Measurements from ENCODE around the gene MCTP2. TPM values are rescaled to one million over a fixed set of nuclear protein-coding genes. Genes with fewer than 3 reads are reported as not detected.

MCTP2 gene
- total and polyA plus RNA-seq, 2 of the 13 experiments (the other 11 are each of a cell fraction or from before 2014, with no cell fraction given) = 5.1 to 8.6 TPM

DNA sequence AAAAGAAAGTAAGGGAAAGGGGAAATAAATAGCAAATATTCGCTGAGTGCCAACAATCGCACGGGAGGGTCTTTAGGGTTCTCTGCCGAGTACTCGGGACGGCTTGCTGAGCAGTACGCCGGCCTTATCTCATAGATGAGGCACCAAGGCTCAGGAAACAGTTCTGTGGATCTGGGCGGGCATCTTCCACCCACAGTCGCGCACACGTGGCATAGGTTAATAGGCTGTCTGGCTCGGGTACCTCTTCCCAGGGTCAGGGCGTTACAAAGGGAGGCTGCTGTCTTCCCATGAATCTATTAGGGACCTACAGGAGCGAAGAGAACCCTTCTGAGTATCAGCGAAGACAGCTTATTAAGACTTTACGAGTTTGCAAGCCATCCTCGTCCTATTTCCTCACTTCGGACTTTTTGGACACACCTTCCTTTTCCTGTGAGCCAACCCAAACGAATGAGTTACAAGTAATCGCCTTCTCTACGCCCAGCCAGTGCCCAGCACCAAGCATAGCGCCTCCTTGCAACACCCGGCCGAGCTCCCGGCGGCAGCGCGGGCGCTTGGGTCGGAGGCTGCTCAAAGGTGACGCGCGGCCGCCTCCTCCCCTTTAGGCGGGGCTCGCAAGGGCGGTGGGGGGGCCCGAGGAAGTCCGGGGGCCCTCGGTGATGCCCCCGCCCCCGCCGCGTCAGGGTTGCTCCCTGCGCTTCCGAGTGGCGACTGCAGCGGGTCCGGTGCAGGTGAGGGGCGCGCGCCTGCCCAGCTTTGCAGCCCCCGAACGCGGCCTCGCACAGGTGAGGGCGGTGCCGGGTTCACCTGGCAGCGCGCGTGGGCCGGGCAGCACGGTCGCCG lies at the start of gene MCTP2 (continued):
- TF ChIP-seq, protein P1, sequence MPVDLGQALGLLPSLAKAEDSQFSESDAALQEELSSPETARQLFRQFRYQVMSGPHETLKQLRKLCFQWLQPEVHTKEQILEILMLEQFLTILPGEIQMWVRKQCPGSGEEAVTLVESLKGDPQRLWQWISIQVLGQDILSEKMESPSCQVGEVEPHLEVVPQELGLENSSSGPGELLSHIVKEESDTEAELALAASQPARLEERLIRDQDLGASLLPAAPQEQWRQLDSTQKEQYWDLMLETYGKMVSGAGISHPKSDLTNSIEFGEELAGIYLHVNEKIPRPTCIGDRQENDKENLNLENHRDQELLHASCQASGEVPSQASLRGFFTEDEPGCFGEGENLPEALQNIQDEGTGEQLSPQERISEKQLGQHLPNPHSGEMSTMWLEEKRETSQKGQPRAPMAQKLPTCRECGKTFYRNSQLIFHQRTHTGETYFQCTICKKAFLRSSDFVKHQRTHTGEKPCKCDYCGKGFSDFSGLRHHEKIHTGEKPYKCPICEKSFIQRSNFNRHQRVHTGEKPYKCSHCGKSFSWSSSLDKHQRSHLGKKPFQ (CRISPR knock-in tag; IDR thresholded peaks at IDR 0.05; ENCODE audit: insufficient replicate concordance) = no peak
- TF ChIP-seq ZNF496 (CRISPR knock-in tag; IDR thresholded peaks at IDR 0.05; ENCODE audit: insufficient replicate concordance) (no peak), SAFB2 (CRISPR knock-in tag; IDR thresholded peaks at IDR 0.05; ENCODE audit: borderline replicate concordance, low read depth) (no peak), EEA1 (CRISPR knock-in tag; IDR thresholded peaks at IDR 0.05; ENCODE audit: borderline replicate concordance) (no peak), ZFP37 (CRISPR knock-in tag; IDR thresholded peaks at IDR 0.05; ENCODE audit: borderline replicate concordance) (no peak), HOXD1 (CRISPR knock-in tag; IDR thresholded peaks at IDR 0.05) (no peak), FIP1L1 (IDR thresholded peaks at IDR 0.05; ENCODE audit: borderline replicate concordance, insufficient read depth, low read depth, low read length) (no peak), ZNF644 (CRISPR knock-in tag; IDR thresholded peaks at IDR 0.05; ENCODE audit: low read depth) (no peak), PHF21A (CRISPR knock-in tag; IDR thresholded peaks at IDR 0.05) (peak; percentile 66), ZNF441 (CRISPR knock-in tag; IDR thresholded peaks at IDR 0.05; ENCODE audit: borderline replicate concordance) (no peak), TMF1 (CRISPR knock-in tag; IDR thresholded peaks at IDR 0.05; ENCODE audit: low read depth) (no peak), PLRG1 (conservative IDR thresholded peaks at IDR 0.05) (no peak)
- TF ChIP-seq, protein P2, sequence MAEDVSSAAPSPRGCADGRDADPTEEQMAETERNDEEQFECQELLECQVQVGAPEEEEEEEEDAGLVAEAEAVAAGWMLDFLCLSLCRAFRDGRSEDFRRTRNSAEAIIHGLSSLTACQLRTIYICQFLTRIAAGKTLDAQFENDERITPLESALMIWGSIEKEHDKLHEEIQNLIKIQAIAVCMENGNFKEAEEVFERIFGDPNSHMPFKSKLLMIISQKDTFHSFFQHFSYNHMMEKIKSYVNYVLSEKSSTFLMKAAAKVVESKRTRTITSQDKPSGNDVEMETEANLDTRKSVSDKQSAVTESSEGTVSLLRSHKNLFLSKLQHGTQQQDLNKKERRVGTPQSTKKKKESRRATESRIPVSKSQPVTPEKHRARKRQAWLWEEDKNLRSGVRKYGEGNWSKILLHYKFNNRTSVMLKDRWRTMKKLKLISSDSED (CRISPR knock-in tag; IDR thresholded peaks at IDR 0.05) = no peak
- TF ChIP-seq, protein P3, sequence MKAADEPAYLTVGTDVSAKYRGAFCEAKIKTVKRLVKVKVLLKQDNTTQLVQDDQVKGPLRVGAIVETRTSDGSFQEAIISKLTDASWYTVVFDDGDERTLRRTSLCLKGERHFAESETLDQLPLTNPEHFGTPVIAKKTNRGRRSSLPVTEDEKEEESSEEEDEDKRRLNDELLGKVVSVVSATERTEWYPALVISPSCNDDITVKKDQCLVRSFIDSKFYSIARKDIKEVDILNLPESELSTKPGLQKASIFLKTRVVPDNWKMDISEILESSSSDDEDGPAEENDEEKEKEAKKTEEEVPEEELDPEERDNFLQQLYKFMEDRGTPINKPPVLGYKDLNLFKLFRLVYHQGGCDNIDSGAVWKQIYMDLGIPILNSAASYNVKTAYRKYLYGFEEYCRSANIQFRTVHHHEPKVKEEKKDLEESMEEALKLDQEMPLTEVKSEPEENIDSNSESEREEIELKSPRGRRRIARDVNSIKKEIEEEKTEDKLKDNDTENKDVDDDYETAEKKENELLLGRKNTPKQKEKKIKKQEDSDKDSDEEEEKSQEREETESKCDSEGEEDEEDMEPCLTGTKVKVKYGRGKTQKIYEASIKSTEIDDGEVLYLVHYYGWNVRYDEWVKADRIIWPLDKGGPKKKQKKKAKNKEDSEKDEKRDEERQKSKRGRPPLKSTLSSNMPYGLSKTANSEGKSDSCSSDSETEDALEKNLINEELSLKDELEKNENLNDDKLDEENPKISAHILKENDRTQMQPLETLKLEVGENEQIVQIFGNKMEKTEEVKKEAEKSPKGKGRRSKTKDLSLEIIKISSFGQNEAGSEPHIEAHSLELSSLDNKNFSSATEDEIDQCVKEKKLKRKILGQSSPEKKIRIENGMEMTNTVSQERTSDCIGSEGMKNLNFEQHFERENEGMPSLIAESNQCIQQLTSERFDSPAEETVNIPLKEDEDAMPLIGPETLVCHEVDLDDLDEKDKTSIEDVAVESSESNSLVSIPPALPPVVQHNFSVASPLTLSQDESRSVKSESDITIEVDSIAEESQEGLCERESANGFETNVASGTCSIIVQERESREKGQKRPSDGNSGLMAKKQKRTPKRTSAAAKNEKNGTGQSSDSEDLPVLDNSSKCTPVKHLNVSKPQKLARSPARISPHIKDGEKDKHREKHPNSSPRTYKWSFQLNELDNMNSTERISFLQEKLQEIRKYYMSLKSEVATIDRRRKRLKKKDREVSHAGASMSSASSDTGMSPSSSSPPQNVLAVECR (CRISPR knock-in tag; IDR thresholded peaks at IDR 0.05; ENCODE audit: borderline replicate concordance) = peak; percentile 62; the same call in 1 of the 2 replicates
- TF ChIP-seq, protein P4, sequence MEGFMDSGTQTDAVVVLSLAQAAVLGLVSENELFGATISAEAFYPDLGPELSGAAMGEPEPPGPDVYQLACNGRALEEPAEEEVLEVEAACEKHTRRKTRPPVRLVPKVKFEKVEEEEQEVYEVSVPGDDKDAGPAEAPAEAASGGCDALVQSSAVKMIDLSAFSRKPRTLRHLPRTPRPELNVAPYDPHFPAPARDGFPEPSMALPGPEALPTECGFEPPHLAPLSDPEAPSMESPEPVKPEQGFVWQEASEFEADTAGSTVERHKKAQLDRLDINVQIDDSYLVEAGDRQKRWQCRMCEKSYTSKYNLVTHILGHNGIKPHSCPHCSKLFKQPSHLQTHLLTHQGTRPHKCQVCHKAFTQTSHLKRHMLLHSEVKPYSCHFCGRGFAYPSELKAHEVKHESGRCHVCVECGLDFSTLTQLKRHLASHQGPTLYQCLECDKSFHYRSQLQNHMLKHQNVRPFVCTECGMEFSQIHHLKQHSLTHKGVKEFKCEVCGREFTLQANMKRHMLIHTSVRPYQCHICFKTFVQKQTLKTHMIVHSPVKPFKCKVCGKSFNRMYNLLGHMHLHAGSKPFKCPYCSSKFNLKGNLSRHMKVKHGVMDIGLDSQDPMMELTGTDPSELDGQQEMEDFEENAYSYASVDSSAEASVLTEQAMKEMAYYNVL (CRISPR knock-in tag; IDR thresholded peaks at IDR 0.05; ENCODE audit: borderline replicate concordance) = no peak
- TF ChIP-seq, protein P5, sequence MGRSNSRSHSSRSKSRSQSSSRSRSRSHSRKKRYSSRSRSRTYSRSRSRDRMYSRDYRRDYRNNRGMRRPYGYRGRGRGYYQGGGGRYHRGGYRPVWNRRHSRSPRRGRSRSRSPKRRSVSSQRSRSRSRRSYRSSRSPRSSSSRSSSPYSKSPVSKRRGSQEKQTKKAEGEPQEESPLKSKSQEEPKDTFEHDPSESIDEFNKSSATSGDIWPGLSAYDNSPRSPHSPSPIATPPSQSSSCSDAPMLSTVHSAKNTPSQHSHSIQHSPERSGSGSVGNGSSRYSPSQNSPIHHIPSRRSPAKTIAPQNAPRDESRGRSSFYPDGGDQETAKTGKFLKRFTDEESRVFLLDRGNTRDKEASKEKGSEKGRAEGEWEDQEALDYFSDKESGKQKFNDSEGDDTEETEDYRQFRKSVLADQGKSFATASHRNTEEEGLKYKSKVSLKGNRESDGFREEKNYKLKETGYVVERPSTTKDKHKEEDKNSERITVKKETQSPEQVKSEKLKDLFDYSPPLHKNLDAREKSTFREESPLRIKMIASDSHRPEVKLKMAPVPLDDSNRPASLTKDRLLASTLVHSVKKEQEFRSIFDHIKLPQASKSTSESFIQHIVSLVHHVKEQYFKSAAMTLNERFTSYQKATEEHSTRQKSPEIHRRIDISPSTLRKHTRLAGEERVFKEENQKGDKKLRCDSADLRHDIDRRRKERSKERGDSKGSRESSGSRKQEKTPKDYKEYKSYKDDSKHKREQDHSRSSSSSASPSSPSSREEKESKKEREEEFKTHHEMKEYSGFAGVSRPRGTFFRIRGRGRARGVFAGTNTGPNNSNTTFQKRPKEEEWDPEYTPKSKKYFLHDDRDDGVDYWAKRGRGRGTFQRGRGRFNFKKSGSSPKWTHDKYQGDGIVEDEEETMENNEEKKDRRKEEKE (IDR thresholded peaks at IDR 0.05) = no peak

Measured in HepG2 (cell line).